Kidney (tissue), 14 donors: Measurements from ENCODE around the gene OR51A7. TPM values are rescaled to one million over a fixed set of nuclear protein-coding genes. Genes with fewer than 3 reads are reported as not detected.

ENCODE experiments used
- DNase-seq, 5 donors: peaks; one replicate each; pipeline ENCODE4 v3.0.0-alpha.2; 2013 to 2020
- FAIRE-seq: peaks from 2 replicates; lab custom pipeline; 2012; peaks lifted over from hg19 to GRCh38; lab: Jason Lieb, UNC
- H3K27ac ChIP-seq, 2 donors: one replicate each; pipeline ENCODE4 v1.7.0; 2013; ENCODE audit warnings: low read depth in 2 of 2, low read length in 2 of 2, inconsistent platforms in 1 of 2
- H3K27me3 ChIP-seq: one replicate; pipeline ENCODE4 v1.7.1; 2013; ENCODE audit warnings: low read length, inconsistent platforms; ENCODE audit not compliant: control insufficient read depth, insufficient read depth
- H3K36me3 ChIP-seq, 3 donors: one replicate each; pipeline versions ENCODE4 v1.7.0 to v1.7.1; 2013; ENCODE audit warnings: low read length in 3 of 3, control low read depth in 1 of 3, inconsistent platforms in 1 of 3; ENCODE audit not compliant: insufficient read depth in 3 of 3, control insufficient read depth in 2 of 3
- H3K4me1 ChIP-seq, 3 donors: one replicate each; pipeline versions ENCODE4 v1.7.0 to v1.7.1; 2013; ENCODE audit warnings: low read length in 3 of 3, inconsistent platforms in 1 of 3, low read depth in 1 of 3; ENCODE audit not compliant: control insufficient read depth in 2 of 3, insufficient read depth in 2 of 3
- H3K4me3 ChIP-seq, 3 donors: one replicate each; pipeline versions ENCODE4 v1.7.0 to v1.8.1; 2013; ENCODE audit warnings: low read length in 3 of 3, control low read depth in 1 of 3, inconsistent platforms in 1 of 3
- H3K9ac ChIP-seq, 3 donors: one replicate each; pipeline versions ENCODE4 v1.7.0 to v1.7.1; 2013; ENCODE audit warnings: low read length in 3 of 3, control low read depth in 1 of 3, inconsistent platforms in 1 of 3
- H3K9me3 ChIP-seq, 3 donors: one replicate each; pipeline versions ENCODE4 v1.7.0 to v1.7.1; 2013; ENCODE audit warnings: low read length in 3 of 3, control low read depth in 1 of 3, inconsistent platforms in 1 of 3; ENCODE audit not compliant: control insufficient read depth in 2 of 3, insufficient read depth in 1 of 3
- intact Hi-C: fragments of 100-400 bp; cut with DNase I; formaldehyde crosslinking; loops from one replicate; pipeline ENCODE4 v1.11.1; 2022
- polyA plus RNA-seq: library from polyadenylated mRNA; stranded (reverse); fragments of 350-450 nt; fragmentation: Illumina TruSeq; extraction: RNeasy Lipid Tissue Mini Kit (QIAGEN cat#74804); gene quantifications from one replicate; pipeline ENCODE4 v1.2.3, GENCODE V29; 2014; ENCODE audit warnings: low read depth, low replicate concordance; ENCODE audit not compliant: insufficient read depth
- total RNA-seq: library from RNA; stranded (reverse); fragmentation: NEBNext Ultra II Directional; extraction: Animal tissue kit (Norgen Biotek cat#: 25700); gene quantifications from one replicate; pipeline ENCODE4 v1.2.1, GENCODE V29; 2021
- TF ChIP-seq, protein P1 (sequence below): IDR thresholded peaks from 3 replicates; pipeline ENCODE4 v1.5.1; 2012; ENCODE audit warnings: mild to moderate bottlenecking, moderate library complexity, borderline replicate concordance; ENCODE audit not compliant: insufficient read depth; ENCODE audit errors: extremely low read depth
- donor health status: control.
- donor health status: control.
- donor health status: control.
- donor health status: control.
- donor health status: control.
- donor health status: DM: yes; HTN: yes; CAD: no.
- donor health status: Normal renal cell carcinoma (clear cell type).

The OR51A7 gene
- total and polyA plus RNA-seq, 2 donors from 2014 or later = not detected

DNA sequence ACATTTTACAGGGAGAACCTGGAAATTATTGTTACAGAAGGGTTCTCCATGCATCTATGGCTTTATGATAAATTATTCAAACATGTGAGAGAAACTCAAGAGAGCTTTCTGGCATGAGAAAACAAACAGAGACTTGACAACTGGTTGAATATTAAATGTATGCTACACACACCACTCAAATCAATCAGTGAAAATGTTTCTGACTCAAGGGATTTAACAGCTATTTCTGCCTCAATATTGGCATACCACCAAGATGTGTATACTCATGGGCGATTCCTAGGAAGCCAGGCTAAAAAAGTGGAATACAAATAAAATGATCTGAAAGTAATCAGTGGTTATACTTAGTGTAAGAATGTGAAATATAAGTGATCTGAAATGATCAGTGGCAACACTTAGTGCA lies 37.7 kb upstream of the OR51A7 start:
- no peak for FAIRE-seq
- Histone ChIP-seq H3K9ac (no peak overlapping the region), H3K4me1 (no peaks in the 10 kb centered on the region), H3K27me3 (no peaks in the 10 kb centered on the region), H3K27ac (no peak overlapping the region), H3K4me3 (no peak overlapping the region), H3K9me3 (no peaks in the 10 kb centered on the region), H3K36me3 (no peaks in the 10 kb centered on the region)
- TF ChIP-seq, protein P1, sequence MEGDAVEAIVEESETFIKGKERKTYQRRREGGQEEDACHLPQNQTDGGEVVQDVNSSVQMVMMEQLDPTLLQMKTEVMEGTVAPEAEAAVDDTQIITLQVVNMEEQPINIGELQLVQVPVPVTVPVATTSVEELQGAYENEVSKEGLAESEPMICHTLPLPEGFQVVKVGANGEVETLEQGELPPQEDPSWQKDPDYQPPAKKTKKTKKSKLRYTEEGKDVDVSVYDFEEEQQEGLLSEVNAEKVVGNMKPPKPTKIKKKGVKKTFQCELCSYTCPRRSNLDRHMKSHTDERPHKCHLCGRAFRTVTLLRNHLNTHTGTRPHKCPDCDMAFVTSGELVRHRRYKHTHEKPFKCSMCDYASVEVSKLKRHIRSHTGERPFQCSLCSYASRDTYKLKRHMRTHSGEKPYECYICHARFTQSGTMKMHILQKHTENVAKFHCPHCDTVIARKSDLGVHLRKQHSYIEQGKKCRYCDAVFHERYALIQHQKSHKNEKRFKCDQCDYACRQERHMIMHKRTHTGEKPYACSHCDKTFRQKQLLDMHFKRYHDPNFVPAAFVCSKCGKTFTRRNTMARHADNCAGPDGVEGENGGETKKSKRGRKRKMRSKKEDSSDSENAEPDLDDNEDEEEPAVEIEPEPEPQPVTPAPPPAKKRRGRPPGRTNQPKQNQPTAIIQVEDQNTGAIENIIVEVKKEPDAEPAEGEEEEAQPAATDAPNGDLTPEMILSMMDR = no peak
- no peak for DNase-seq
- intact Hi-C loops = no loop called here

DNA sequence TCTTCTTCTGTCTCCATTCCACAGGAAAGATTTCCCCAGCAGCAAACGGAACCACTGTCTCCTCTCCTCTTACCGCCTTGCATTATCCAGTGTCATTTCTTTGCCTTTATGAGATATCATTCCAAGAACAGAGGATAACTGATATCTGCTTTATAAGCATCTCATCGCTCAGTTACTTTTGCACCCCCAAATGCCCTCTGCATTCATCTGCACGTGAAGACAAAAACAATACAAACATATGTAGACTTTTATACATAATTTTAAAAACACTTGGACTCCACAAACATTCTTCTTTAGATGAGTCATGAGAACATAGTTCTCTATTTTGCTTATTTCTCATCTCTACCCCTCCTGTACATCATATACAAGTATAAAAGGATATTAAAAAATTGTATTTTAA lies 22.4 kb upstream of the OR51A7 start:
- Histone ChIP-seq H3K36me3 (no peaks in the 10 kb centered on the region), H3K27ac (no peak overlapping the region), H3K9me3 (no peaks in the 10 kb centered on the region), H3K4me1 (no peaks in the 10 kb centered on the region), H3K27me3 (no peaks in the 10 kb centered on the region), H3K9ac (no peak overlapping the region), H3K4me3 (no peak overlapping the region)
- FAIRE-seq (no peak), DNase-seq (no peak)
- TF ChIP-seq, protein P1 = no peak
- intact Hi-C loops = no loop called here

DNA sequence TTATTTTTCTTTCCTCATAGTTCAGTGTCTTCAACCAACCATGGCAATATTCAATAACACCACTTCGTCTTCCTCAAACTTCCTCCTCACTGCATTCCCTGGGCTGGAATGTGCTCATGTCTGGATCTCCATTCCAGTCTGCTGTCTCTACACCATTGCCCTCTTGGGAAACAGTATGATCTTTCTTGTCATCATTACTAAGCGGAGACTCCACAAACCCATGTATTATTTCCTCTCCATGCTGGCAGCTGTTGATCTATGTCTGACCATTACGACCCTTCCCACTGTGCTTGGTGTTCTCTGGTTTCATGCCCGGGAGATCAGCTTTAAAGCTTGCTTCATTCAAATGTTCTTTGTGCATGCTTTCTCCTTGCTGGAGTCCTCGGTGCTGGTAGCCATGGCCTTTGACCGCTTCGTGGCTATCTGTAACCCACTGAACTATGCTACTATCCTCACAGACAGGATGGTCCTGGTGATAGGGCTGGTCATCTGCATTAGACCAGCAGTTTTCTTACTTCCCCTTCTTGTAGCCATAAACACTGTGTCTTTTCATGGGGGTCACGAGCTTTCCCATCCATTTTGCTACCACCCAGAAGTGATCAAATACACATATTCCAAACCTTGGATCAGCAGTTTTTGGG lies 21.6 kb upstream of the OR51A7 start, which contains the start of gene OR51T1:
TSS of gene OR51T1 (plus strand) at position 41 of the 641 bp plus-strand sequence. CDS start at position 41, 0 bp downstream.
- FAIRE-seq (no peak), DNase-seq (peak in 3 of 5 donors; percentile 23 to 55 (median 44))
- H3K4me3 ChIP-seq = no peak within 1 kb of the TSS

More for the DNA sequence above, 21.6 kb upstream of the OR51A7 start, which contains the start of gene OR51T1:
- Histone ChIP-seq H3K9ac (no peak within 1 kb of the TSS), H3K9me3 (no peaks in the 10 kb centered on the region), H3K4me1 (no peaks in the 10 kb centered on the region), H3K27me3 (no peaks in the 10 kb centered on the region), H3K27ac (no peak within 1 kb of the TSS), H3K36me3 (no peaks in the 10 kb centered on the region)
- intact Hi-C loops = no loop called here
- TF ChIP-seq, protein P1 = no peak
